Gastrocnemius medialis (tissue), 4 donors: ENCODE data around the gene SPEF2.

Experiments
- CTCF ChIP-seq, 5 experiments: fragments of 450-650 bp in 3 of 5; fragments of 200-600 bp in 2 of 5; sonication (generic) in 2 of 5; IDR thresholded peaks in 4 of 5; conservative IDR thresholded peaks in 1 of 5; 1 replicate in 4 of 5; 2 replicates in 1 of 5; pipeline ENCODE4 v1.5.1; 2016 to 2019; ENCODE audit warnings: antibody characterized with exemption in 5 of 5, mild to moderate bottlenecking in 3 of 5, moderate library complexity in 3 of 5
- POLR2A ChIP-seq, 2 donors: fragments of 450-650 bp; IDR thresholded peaks; one replicate each; pipeline ENCODE4 v1.6.1; 2017; ENCODE audit warnings: antibody characterized with exemption in 2 of 2, mild to moderate bottlenecking in 2 of 2, moderate library complexity in 2 of 2

- TF ChIP-seq CTCF (IDR thresholded peaks at IDR 0.05 in 4 of 5, conservative IDR thresholded peaks at IDR 0.05 in 1 of 5) (no peak), POLR2A (IDR thresholded peaks at IDR 0.05) (no peak)
These were observed 215.1 kb downstream of the SPEF2 start for GRCh38 chr5:35832762-35833161.
